NOMO-1 treated with dmso at 0.1 percent for 144 hours (cell line): ENCODE results near the gene FLAD1.

Experiments used
- DNase-seq: peaks from one replicate; lab custom pipeline; 2025; ENCODE audit not compliant: unreplicated experiment; lab: John Stamatoyannopoulos, UW

FLAD1 gene

GRCh38 chr1:155002464-155003226, 19.5 kb downstream of the FLAD1 start, which contains the start of gene ZBTB7B:
Gene ZBTB7B, plus strand, starts transcription at chr1:155002802. Its CDS starts 11,859 bp downstream, at chr1:155014661.
- DNase-seq: no peak

- DNase-seq: no peak
Observed at GRCh38 chr1:155003227-155003765, 20.2 kb downstream of the FLAD1 start.

- no peak for DNase-seq
Observed at GRCh38 chr1:155003766-155004351, 20.7 kb downstream of the FLAD1 start.

- DNase-seq: no peak
Observed at GRCh38 chr1:155004352-155005075, 21.4 kb downstream of the FLAD1 start.

- no peak for DNase-seq
Observed at GRCh38 chr1:155005076-155006011, 22.2 kb downstream of the FLAD1 start.

- peak; percentile 34 for DNase-seq
Observed at GRCh38 chr1:155006601-155007101, 23.5 kb downstream of the FLAD1 start.

GRCh38 chr1:155007251-155007828, 24.2 kb downstream of the FLAD1 start:
- DNase-seq: no peak

- peak; percentile 54 for DNase-seq
Observed at GRCh38 chr1:155008015-155008941, 25.1 kb downstream of the FLAD1 start.

- no peak for DNase-seq
Observed at GRCh38 chr1:155009221-155009711, 26.1 kb downstream of the FLAD1 start.

- DNase-seq: no peak
Observed at GRCh38 chr1:155009742-155010141, 26.6 kb downstream of the FLAD1 start.

- no peak for DNase-seq
Observed at GRCh38 chr1:155010211-155010918, 27.2 kb downstream of the FLAD1 start.

- no peak for DNase-seq
Observed at GRCh38 chr1:155011004-155011416, 27.9 kb downstream of the FLAD1 start.

- no peak for DNase-seq
Observed at GRCh38 chr1:155011437-155012025, 28.4 kb downstream of the FLAD1 start.

GRCh38 chr1:155012026-155012546, 28.9 kb downstream of the FLAD1 start:
- DNase-seq: no peak

- no peak for DNase-seq
Observed at GRCh38 chr1:155012776-155013602, 29.8 kb downstream of the FLAD1 start.

- DNase-seq: no peak
Observed at GRCh38 chr1:155013632-155014031, 30.5 kb downstream of the FLAD1 start.
